A549 (cell line): ENCODE data around the gene PEPD. TPM values are rescaled to one million over a fixed set of nuclear protein-coding genes. Genes with fewer than 3 reads are reported as not detected.

ENCODE experiments used
- ATAC-seq, 2 experiments: fragments of 200-7000 bp in 1 of 2; fragments of >200 bp in 1 of 2; cut with Nextera tagmentation in 1 of 2; cut with Tn5 transposase in 1 of 2; 3 replicates each; pipeline versions ENCODE4 v1.8.0 to v1.9.1; 2018 to 2020; ENCODE audit warnings: mild to moderate bottlenecking in 1 of 2, moderate library complexity in 1 of 2
- CTCF ChIA-PET: fragments of 300-600 bp; sonication (Branson Sonifier 250); formaldehyde crosslinking; extraction: SDS; loops from one replicate; lab custom pipeline; 2021; ENCODE audit warnings: antibody characterized with exemption, inconsistent platforms; lab: Yijun Ruan, JAX
- POLR2A ChIA-PET: fragments of 350-600 bp; formaldehyde crosslinking; extraction: SDS; loops from one replicate; lab custom pipeline; 2021; ENCODE audit warnings: antibody characterized with exemption, inconsistent platforms; lab: Yijun Ruan, JAX
- DNase-seq, 2 experiments: peaks; one replicate each; pipeline versions ENCODE4 v3.0.0 to v3.0.0-alpha.2; 2011 to 2016; ENCODE audit warnings: low read depth in 1 of 2, low spot score in 1 of 2
- FAIRE-seq: peaks from 2 replicates; lab custom pipeline; 2011; peaks lifted over from hg19 to GRCh38; lab: Jason Lieb, UNC
- H3K27ac ChIP-seq, 2 experiments: fragments of >200 bp; sonication (Bioruptor Twin); formaldehyde crosslinking; 3 replicates each; pipeline ENCODE4 v1.5.1; 2016 to 2017
- H3K4me1 ChIP-seq: fragments of >200 bp; sonication (Bioruptor Twin); formaldehyde crosslinking; 3 replicates; pipeline ENCODE4 v1.6.1; 2016
- H3K4me2 ChIP-seq: fragments of >200 bp; sonication (Bioruptor Twin); formaldehyde crosslinking; 3 replicates; pipeline ENCODE4 v1.6.1; 2016
- H3K4me3 ChIP-seq: fragments of >200 bp; sonication (Bioruptor Twin); formaldehyde crosslinking; 3 replicates; pipeline ENCODE4 v1.5.1; 2016
- H3K9me3 ChIP-seq: fragments of >200 bp; sonication (Bioruptor Twin); formaldehyde crosslinking; 3 replicates; pipeline ENCODE4 v1.6.1; 2016
- CBX2 ChIP-seq: fragments of 200-600 bp; sonication (generic); IDR thresholded peaks from 2 replicates; pipeline ENCODE4 v1.6.1; 2016; ENCODE audit warnings: low read depth, mild to moderate bottlenecking, borderline replicate concordance
- CHD2 ChIP-seq: fragments of 150-350 bp; IDR thresholded peaks from 2 replicates; pipeline ENCODE4 v1.6.1; 2014; ENCODE audit warnings: low read length; ENCODE audit not compliant: partially characterized antibody
- CHD4 ChIP-seq: fragments of 200-600 bp; sonication (generic); IDR thresholded peaks from 2 replicates; pipeline ENCODE4 v1.6.1; 2016; ENCODE audit warnings: antibody characterized with exemption, mild to moderate bottlenecking, borderline replicate concordance
- EHF ChIP-seq: fragments of 250-450 bp; sonication (Bioruptor Pico); IDR thresholded peaks from 2 replicates; pipeline ENCODE4 v1.5.0; 2020; ENCODE audit warnings: mild to moderate bottlenecking
- EHMT2 ChIP-seq: fragments of 200-600 bp; sonication (generic); IDR thresholded peaks from 2 replicates; pipeline ENCODE4 v1.6.1; 2016; ENCODE audit warnings: antibody characterized with exemption, low read depth, mild to moderate bottlenecking, moderate library complexity
- EP300 ChIP-seq, 2 experiments: fragments of >200 bp; sonication (Bioruptor Twin); formaldehyde crosslinking; IDR thresholded peaks; 2 replicates in 1 of 2; 3 replicates in 1 of 2; pipeline ENCODE4 v1.6.1; 2016 to 2017
- HOXA7 ChIP-seq: fragments of 250-450 bp; sonication (Bioruptor Pico); IDR thresholded peaks from 2 replicates; pipeline ENCODE4 v1.5.0; 2020; ENCODE audit warnings: mild to moderate bottlenecking, moderate library complexity
- MAZ ChIP-seq: fragments of 150-350 bp; IDR thresholded peaks from 2 replicates; pipeline ENCODE4 v1.6.1; 2014; ENCODE audit warnings: antibody characterized with exemption, low read depth, low read length, borderline replicate concordance
- MYC ChIP-seq: IDR thresholded peaks from 2 replicates; pipeline ENCODE4 v1.6.1; 2012; ENCODE audit warnings: mild to moderate bottlenecking, inconsistent platforms, low read length, improper control_type of control experiment, borderline replicate concordance
- RAD21 ChIP-seq, 2 experiments: fragments of >200 bp in 1 of 2; sonication (Bioruptor Twin) in 1 of 2; formaldehyde crosslinking in 1 of 2; IDR thresholded peaks in 1 of 2; conservative IDR thresholded peaks in 1 of 2; 2 replicates in 1 of 2; 3 replicates in 1 of 2; pipeline ENCODE4 v1.6.1; 2012 to 2018; ENCODE audit warnings: inconsistent platforms in 1 of 2
- RARB ChIP-seq: fragments of 250-450 bp; sonication (Bioruptor Pico); IDR thresholded peaks from 2 replicates; pipeline ENCODE4 v1.8.0; 2021; ENCODE audit warnings: mild to moderate bottlenecking, moderate library complexity
- RFX5 ChIP-seq: fragments of 450-650 bp; IDR thresholded peaks from 2 replicates; pipeline ENCODE4 v1.7.1; 2014; ENCODE audit warnings: antibody characterized with exemption, mild to moderate bottlenecking, moderate library complexity
- RNF2 ChIP-seq: fragments of 200-600 bp; sonication (generic); IDR thresholded peaks from 2 replicates; pipeline ENCODE4 v1.6.1; 2016; ENCODE audit warnings: low read depth, mild to moderate bottlenecking, antibody characterized with exemption, moderate library complexity, borderline replicate concordance
- SREBF2 ChIP-seq: fragments of 450-650 bp; IDR thresholded peaks from 2 replicates; pipeline ENCODE4 v1.6.1; 2014; ENCODE audit warnings: mild to moderate bottlenecking, moderate library complexity
- TFCP2L1 ChIP-seq: fragments of 250-450 bp; sonication (Bioruptor Pico); IDR thresholded peaks from 2 replicates; pipeline ENCODE4 v1.5.0; 2021; ENCODE audit warnings: mild to moderate bottlenecking
- WGBS: methylation state at CpG from one replicate; pipeline ENCODE4 v1.1.6; 2017; ENCODE audit errors: missing lambda C conversion rate; 5-methylcytosine and 5-hydroxymethylcytosine counted together
- polyA plus RNA-seq, 4 experiments: library from polyadenylated mRNA; depleted of rRNA in 3 of 4; stranded (reverse); fragments of >200 nt; fragmentation: RNase III in 1 of 4; extraction: RNeasy Plus Mini Kit Qiagen cat#74134 plus additional on column Dnase treatment in 1 of 4; gene quantifications; 2 replicates in 3 of 4; 3 replicates in 1 of 4; pipeline ENCODE4 v1.2.3, GENCODE V29; 2011 to 2017
- TF ChIP-seq, protein P1 (sequence below): IDR thresholded peaks from 2 replicates; pipeline ENCODE4 v1.6.1; 2012; ENCODE audit warnings: low read depth, borderline replicate concordance
- TF ChIP-seq, protein P2 (sequence below): fragments of >200 bp; sonication (Bioruptor Twin); formaldehyde crosslinking; IDR thresholded peaks from 3 replicates; pipeline ENCODE4 v1.5.1; 2016
- TF ChIP-seq, protein P3 (sequence below): IDR thresholded peaks from 2 replicates; pipeline ENCODE4 v1.6.1; 2012
- TF ChIP-seq, protein P4 (sequence below): fragments of 200-600 bp; sonication (generic); IDR thresholded peaks from 2 replicates; pipeline ENCODE4 v1.6.1; 2016; ENCODE audit warnings: antibody characterized with exemption, mild to moderate bottlenecking, moderate library complexity
- TF ChIP-seq, protein P5 (sequence below): fragments of >200 bp; sonication (Bioruptor Twin); formaldehyde crosslinking; IDR thresholded peaks from 2 replicates; pipeline ENCODE4 v1.6.1; 2016

Gene PEPD
- polyA plus RNA-seq, 2 of the 4 experiments (the other 2 are of a cell fraction) = 85.5 to 100 TPM

DNA sequence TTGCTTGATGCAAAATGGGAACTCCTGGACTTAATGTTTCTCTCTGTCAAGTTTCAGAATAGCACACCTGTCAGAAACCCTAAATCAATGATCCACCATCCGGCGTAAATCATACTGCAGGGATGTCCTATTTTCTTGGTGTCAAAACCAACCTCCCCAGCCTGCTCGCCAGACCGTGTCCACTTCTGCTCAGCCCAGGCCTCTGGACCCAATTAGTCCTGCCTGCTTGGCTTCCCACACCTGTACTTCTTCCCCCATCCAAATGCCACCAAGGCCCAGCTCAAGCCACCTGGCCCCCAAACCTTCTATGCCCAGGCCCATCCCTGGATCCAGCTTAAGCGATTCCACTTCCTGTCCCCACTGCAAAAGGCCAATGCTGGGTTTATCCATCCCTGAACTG is 25.1 kb upstream of the PEPD start:
- Histone ChIP-seq H3K4me1 (no peaks in the 10 kb centered on the region), H3K9me3 (peaks cover 25% of the 10 kb centered on the region), H3K4me3 (no peak overlapping the region), H3K27ac (no peak overlapping the region), H3K4me2 (no peak overlapping the region)
- POLR2A ChIA-PET = no interaction called here
- TF ChIP-seq RNF2 (no peak), EHF (no peak), SREBF2 (no peak), TFCP2L1 (CRISPR knock-in tag) (no peak), MYC (no peak), HOXA7 (CRISPR knock-in tag) (no peak), CBX2 (no peak), CHD4 (no peak), CHD2 (no peak), RARB (CRISPR knock-in tag) (no peak), RFX5 (no peak), MAZ (no peak), RAD21 (conservative IDR thresholded peaks at IDR 0.05 in 1 of 2, IDR thresholded peaks at IDR 0.05 in 1 of 2) (no peak), EHMT2 (no peak), EP300 (IDR thresholded peaks at IDR 0.05) (no peak)
- TF ChIP-seq, protein P1, sequence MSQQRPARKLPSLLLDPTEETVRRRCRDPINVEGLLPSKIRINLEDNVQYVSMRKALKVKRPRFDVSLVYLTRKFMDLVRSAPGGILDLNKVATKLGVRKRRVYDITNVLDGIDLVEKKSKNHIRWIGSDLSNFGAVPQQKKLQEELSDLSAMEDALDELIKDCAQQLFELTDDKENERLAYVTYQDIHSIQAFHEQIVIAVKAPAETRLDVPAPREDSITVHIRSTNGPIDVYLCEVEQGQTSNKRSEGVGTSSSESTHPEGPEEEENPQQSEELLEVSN = no peak
- TF ChIP-seq, protein P2, sequence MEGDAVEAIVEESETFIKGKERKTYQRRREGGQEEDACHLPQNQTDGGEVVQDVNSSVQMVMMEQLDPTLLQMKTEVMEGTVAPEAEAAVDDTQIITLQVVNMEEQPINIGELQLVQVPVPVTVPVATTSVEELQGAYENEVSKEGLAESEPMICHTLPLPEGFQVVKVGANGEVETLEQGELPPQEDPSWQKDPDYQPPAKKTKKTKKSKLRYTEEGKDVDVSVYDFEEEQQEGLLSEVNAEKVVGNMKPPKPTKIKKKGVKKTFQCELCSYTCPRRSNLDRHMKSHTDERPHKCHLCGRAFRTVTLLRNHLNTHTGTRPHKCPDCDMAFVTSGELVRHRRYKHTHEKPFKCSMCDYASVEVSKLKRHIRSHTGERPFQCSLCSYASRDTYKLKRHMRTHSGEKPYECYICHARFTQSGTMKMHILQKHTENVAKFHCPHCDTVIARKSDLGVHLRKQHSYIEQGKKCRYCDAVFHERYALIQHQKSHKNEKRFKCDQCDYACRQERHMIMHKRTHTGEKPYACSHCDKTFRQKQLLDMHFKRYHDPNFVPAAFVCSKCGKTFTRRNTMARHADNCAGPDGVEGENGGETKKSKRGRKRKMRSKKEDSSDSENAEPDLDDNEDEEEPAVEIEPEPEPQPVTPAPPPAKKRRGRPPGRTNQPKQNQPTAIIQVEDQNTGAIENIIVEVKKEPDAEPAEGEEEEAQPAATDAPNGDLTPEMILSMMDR = no peak
- TF ChIP-seq, protein P3, sequence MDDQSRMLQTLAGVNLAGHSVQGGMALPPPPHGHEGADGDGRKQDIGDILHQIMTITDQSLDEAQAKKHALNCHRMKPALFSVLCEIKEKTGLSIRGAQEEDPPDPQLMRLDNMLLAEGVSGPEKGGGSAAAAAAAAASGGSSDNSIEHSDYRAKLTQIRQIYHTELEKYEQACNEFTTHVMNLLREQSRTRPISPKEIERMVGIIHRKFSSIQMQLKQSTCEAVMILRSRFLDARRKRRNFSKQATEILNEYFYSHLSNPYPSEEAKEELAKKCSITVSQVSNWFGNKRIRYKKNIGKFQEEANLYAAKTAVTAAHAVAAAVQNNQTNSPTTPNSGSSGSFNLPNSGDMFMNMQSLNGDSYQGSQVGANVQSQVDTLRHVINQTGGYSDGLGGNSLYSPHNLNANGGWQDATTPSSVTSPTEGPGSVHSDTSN = no peak
- TF ChIP-seq, protein P4, sequence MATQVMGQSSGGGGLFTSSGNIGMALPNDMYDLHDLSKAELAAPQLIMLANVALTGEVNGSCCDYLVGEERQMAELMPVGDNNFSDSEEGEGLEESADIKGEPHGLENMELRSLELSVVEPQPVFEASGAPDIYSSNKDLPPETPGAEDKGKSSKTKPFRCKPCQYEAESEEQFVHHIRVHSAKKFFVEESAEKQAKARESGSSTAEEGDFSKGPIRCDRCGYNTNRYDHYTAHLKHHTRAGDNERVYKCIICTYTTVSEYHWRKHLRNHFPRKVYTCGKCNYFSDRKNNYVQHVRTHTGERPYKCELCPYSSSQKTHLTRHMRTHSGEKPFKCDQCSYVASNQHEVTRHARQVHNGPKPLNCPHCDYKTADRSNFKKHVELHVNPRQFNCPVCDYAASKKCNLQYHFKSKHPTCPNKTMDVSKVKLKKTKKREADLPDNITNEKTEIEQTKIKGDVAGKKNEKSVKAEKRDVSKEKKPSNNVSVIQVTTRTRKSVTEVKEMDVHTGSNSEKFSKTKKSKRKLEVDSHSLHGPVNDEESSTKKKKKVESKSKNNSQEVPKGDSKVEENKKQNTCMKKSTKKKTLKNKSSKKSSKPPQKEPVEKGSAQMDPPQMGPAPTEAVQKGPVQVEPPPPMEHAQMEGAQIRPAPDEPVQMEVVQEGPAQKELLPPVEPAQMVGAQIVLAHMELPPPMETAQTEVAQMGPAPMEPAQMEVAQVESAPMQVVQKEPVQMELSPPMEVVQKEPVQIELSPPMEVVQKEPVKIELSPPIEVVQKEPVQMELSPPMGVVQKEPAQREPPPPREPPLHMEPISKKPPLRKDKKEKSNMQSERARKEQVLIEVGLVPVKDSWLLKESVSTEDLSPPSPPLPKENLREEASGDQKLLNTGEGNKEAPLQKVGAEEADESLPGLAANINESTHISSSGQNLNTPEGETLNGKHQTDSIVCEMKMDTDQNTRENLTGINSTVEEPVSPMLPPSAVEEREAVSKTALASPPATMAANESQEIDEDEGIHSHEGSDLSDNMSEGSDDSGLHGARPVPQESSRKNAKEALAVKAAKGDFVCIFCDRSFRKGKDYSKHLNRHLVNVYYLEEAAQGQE = no peak
- TF ChIP-seq, protein P5, sequence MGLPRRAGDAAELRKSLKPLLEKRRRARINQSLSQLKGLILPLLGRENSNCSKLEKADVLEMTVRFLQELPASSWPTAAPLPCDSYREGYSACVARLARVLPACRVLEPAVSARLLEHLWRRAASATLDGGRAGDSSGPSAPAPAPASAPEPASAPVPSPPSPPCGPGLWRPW = no peak
- WGBS = 39% methylated on average over 5 of the region's 5 CpGs
- ATAC-seq = no peak
- CTCF ChIA-PET = interaction anchor here (1.4 kb wide), 1 partner anchor 29 kb away, joined by 3 read pairs; no protein-coding TSS in a partner anchor
- no peak for DNase-seq
- no peak for FAIRE-seq
